NCI-H187 (cell line): ENCODE measurements around the gene NALCN.

Source experiments
- DNase-seq, 2 experiments: peaks; one replicate each; lab custom pipeline; 2025; lab: John Stamatoyannopoulos, UW

The NALCN gene

GRCh38 chr13:101415358-101416174 is 742 bp downstream of the NALCN start:
- no peak for DNase-seq

- DNase-seq: no peak
These were observed 4.2 kb downstream of the NALCN start for GRCh38 chr13:101412076-101412475.

GRCh38 chr13:101408992-101409656 is 7.2 kb downstream of the NALCN start:
- no peak for DNase-seq

- DNase-seq: no peak
These were observed 8.2 kb downstream of the NALCN start for GRCh38 chr13:101408154-101408553.

GRCh38 chr13:101406791-101407190 is 9.5 kb downstream of the NALCN start:
- DNase-seq: no peak

GRCh38 chr13:101401196-101401595 is 15.1 kb downstream of the NALCN start:
- DNase-seq: no peak

- DNase-seq: no peak
These were observed 16.9 kb downstream of the NALCN start for GRCh38 chr13:101399365-101399764.

GRCh38 chr13:101398920-101399319 is 17.4 kb downstream of the NALCN start:
- DNase-seq: no peak

- no peak for DNase-seq
These were observed 18.1 kb downstream of the NALCN start for GRCh38 chr13:101398191-101398590.

GRCh38 chr13:101397742-101398141 is 18.6 kb downstream of the NALCN start:
- DNase-seq: no peak

- no peak for DNase-seq
These were observed 21.7 kb downstream of the NALCN start for GRCh38 chr13:101394605-101395004.

GRCh38 chr13:101393140-101393539 is 23.2 kb downstream of the NALCN start:
- no peak for DNase-seq

- no peak for DNase-seq
These were observed 25.8 kb downstream of the NALCN start for GRCh38 chr13:101390461-101390860.

- no peak for DNase-seq
These were observed 31.4 kb downstream of the NALCN start for GRCh38 chr13:101384929-101385328.

- DNase-seq: no peak
These were observed 32.7 kb downstream of the NALCN start for GRCh38 chr13:101383595-101383994.

GRCh38 chr13:101382701-101383100 is 33.6 kb downstream of the NALCN start:
- DNase-seq: no peak

GRCh38 chr13:101382086-101382485 is 34.2 kb downstream of the NALCN start:
- no peak for DNase-seq

- DNase-seq: no peak
These were observed 55.8 kb downstream of the NALCN start for GRCh38 chr13:101360525-101360924.

- no peak for DNase-seq
These were observed 61.4 kb downstream of the NALCN start for GRCh38 chr13:101354895-101355294.

GRCh38 chr13:101346942-101347728 is 69.2 kb downstream of the NALCN start:
- no peak for DNase-seq

GRCh38 chr13:101346161-101346560 is 70.1 kb downstream of the NALCN start:
- no peak for DNase-seq

- no peak for DNase-seq
These were observed 73.0 kb downstream of the NALCN start for GRCh38 chr13:101343128-101343787.
